H1 (cell line): ENCODE measurements around the gene SERPINF2. TPM values are rescaled to one million over a fixed set of nuclear protein-coding genes. Genes with fewer than 3 reads are reported as not detected.

Experiments
- CTCF ChIA-PET: fragments of 300-600 bp; sonication (Branson Sonifier 250); formaldehyde crosslinking; loops from one replicate; lab custom pipeline; 2021; ENCODE audit not compliant: partially characterized antibody; lab: Charles Lee
- POLR2A ChIA-PET: fragments of 300-600 bp; sonication (Branson Sonifier 250); formaldehyde crosslinking; loops from one replicate; lab custom pipeline; 2021; ENCODE audit warnings: inconsistent platforms; ENCODE audit not compliant: partially characterized antibody; lab: Charles Lee
- DNase-seq, 2 experiments: peaks; one replicate each; pipeline versions ENCODE4 v3.0.0 to v3.0.0-alpha.2; 2010 to 2022; ENCODE audit warnings: low spot score in 2 of 2, low read depth in 1 of 2, mixed read lengths in 1 of 2
- FAIRE-seq: peaks from 2 replicates; lab custom pipeline; 2011; peaks lifted over from hg19 to GRCh38; lab: Jason Lieb, UNC
- H2AFZ ChIP-seq: 2 replicates; pipeline ENCODE4 v1.8.1; 2012; ENCODE audit warnings: low read length, inconsistent platforms
- H2AK5ac ChIP-seq: 2 replicates; pipeline ENCODE4 v1.6.1; 2013; ENCODE audit warnings: low read depth, low read length
- H2BK120ac ChIP-seq: replicated peaks from 2 replicates; pipeline ENCODE3; 2013; ENCODE audit warnings: low read depth, low read length, inconsistent platforms
- H2BK12ac ChIP-seq: 2 replicates; pipeline ENCODE4 v1.6.1; 2013; ENCODE audit warnings: low read depth, low read length
- H2BK15ac ChIP-seq: 2 replicates; pipeline ENCODE4 v1.6.1; 2013; ENCODE audit warnings: low read length
- H2BK20ac ChIP-seq: 2 replicates; pipeline ENCODE4 v1.6.1; 2013; ENCODE audit warnings: low read length
- H2BK5ac ChIP-seq: 2 replicates; pipeline ENCODE4 v1.6.1; 2013; ENCODE audit warnings: low read depth, low read length
- H3K14ac ChIP-seq: 2 replicates; pipeline ENCODE4 v1.6.1; 2013; ENCODE audit warnings: inconsistent platforms; ENCODE audit not compliant: insufficient read length
- H3K18ac ChIP-seq: 2 replicates; pipeline ENCODE4 v1.6.1; 2013; ENCODE audit warnings: low read length; ENCODE audit errors: extremely low read depth
- H3K23ac ChIP-seq: 2 replicates; pipeline ENCODE4 v1.6.1; 2013; ENCODE audit warnings: inconsistent platforms; ENCODE audit not compliant: insufficient read length
- H3K23me2 ChIP-seq: 2 replicates; pipeline ENCODE4 v1.6.1; 2013; ENCODE audit warnings: low read depth, low read length
- H3K27ac ChIP-seq: 2 replicates; pipeline ENCODE4 v1.6.1; 2011; ENCODE audit warnings: low read depth, low read length, inconsistent platforms
- H3K27me3 ChIP-seq, 4 experiments: replicated peaks in 1 of 4; 1 replicate in 1 of 4; 2 replicates in 3 of 4; pipeline versions ENCODE4 v1.6.1 to v1.8.1; 2011 to 2013; ENCODE audit warnings: low read length in 3 of 4, mild to moderate bottlenecking in 3 of 4, inconsistent platforms in 2 of 4, mixed read lengths in 2 of 4, moderate library complexity in 1 of 4; ENCODE audit not compliant: control insufficient read depth in 3 of 4, insufficient read depth in 3 of 4; ENCODE audit errors: extremely low read depth in 1 of 4
- H3K36me3 ChIP-seq, 4 experiments: 2 replicates each; pipeline versions ENCODE4 v1.6.1 to v1.8.1; 2011 to 2013; ENCODE audit warnings: mild to moderate bottlenecking in 4 of 4, low read length in 3 of 4, moderate library complexity in 2 of 4, control low read depth in 1 of 4, inconsistent platforms in 1 of 4; ENCODE audit not compliant: insufficient read depth in 4 of 4, control insufficient read depth in 2 of 4
- H3K4ac ChIP-seq: replicated peaks from 2 replicates; pipeline ENCODE3; 2013; ENCODE audit warnings: low read length, low read depth, mixed read lengths, inconsistent platforms; ENCODE audit not compliant: insufficient read length
- H3K4me1 ChIP-seq, 4 experiments: replicated peaks in 1 of 4; 1 replicate in 1 of 4; 2 replicates in 3 of 4; pipeline versions ENCODE4 v1.6.1 to v1.8.1; 2011 to 2013; ENCODE audit warnings: low read length in 3 of 4, inconsistent platforms in 2 of 4, mixed read lengths in 1 of 4; ENCODE audit not compliant: insufficient read depth in 4 of 4, control insufficient read depth in 3 of 4
- H3K4me2 ChIP-seq, 2 experiments: 2 replicates each; pipeline versions ENCODE4 v1.6.1 to v1.8.1; 2011 to 2013; ENCODE audit warnings: low read depth in 2 of 2, low read length in 2 of 2, control low read depth in 1 of 2, inconsistent platforms in 1 of 2, mild to moderate bottlenecking in 1 of 2; ENCODE audit not compliant: insufficient read depth in 1 of 2
- H3K4me3 ChIP-seq, 4 experiments: fragments of 200-600, 300-600 bp in 1 of 4; sonication (generic), shearing (Covaris generic), sonication (Bioruptor Twin) in 1 of 4; 2 replicates each; pipeline versions ENCODE4 v1.5.1 to v1.8.1; 2011 to 2016; ENCODE audit warnings: low read length in 4 of 4, low read depth in 3 of 4, control low read depth in 2 of 4, inconsistent platforms in 2 of 4, mild to moderate bottlenecking in 2 of 4, mixed read lengths in 1 of 4, moderate library complexity in 1 of 4; ENCODE audit not compliant: insufficient read depth in 2 of 4; ENCODE audit errors: extremely low read depth in 1 of 4
- H3K56ac ChIP-seq: replicated peaks from 2 replicates; pipeline ENCODE3; 2013; ENCODE audit warnings: low read depth, mild to moderate bottlenecking, mixed read lengths, low read length, inconsistent platforms; ENCODE audit not compliant: insufficient read length
- H3K79me1 ChIP-seq: 2 replicates; pipeline ENCODE4 v1.6.1; 2013; ENCODE audit warnings: low read depth, low read length, control low read depth
- H3K79me2 ChIP-seq, 2 experiments: 2 replicates each; pipeline versions ENCODE4 v1.6.1 to v1.8.1; 2012 to 2013; ENCODE audit warnings: low read length in 2 of 2, mild to moderate bottlenecking in 2 of 2, inconsistent platforms in 1 of 2; ENCODE audit not compliant: insufficient read depth in 2 of 2, control insufficient read depth in 1 of 2
- H3K9ac ChIP-seq, 4 experiments: replicated peaks in 1 of 4; 1 replicate in 1 of 4; 2 replicates in 3 of 4; pipeline versions ENCODE4 v1.6.1 to v1.8.1; 2011 to 2013; ENCODE audit warnings: low read depth in 3 of 4, low read length in 3 of 4, control low read depth in 2 of 4, mild to moderate bottlenecking in 2 of 4, moderate library complexity in 2 of 4, inconsistent platforms in 1 of 4; ENCODE audit errors: extremely low read depth in 1 of 4
- H3K9me3 ChIP-seq, 2 experiments: 2 replicates each; pipeline versions ENCODE4 v1.6.1 to v1.8.1; 2012 to 2013; ENCODE audit warnings: mild to moderate bottlenecking in 2 of 2, moderate library complexity in 2 of 2, control low read depth in 1 of 2, inconsistent platforms in 1 of 2, low read depth in 1 of 2, low read length in 1 of 2, mixed read lengths in 1 of 2; ENCODE audit not compliant: insufficient read depth in 2 of 2
- H4K20me1 ChIP-seq, 2 experiments: replicated peaks in 1 of 2; 2 replicates each; pipeline versions ENCODE3 to v1.8.1; 2011 to 2013; ENCODE audit warnings: inconsistent platforms in 2 of 2, low read length in 2 of 2, mild to moderate bottlenecking in 1 of 2; ENCODE audit not compliant: insufficient read depth in 2 of 2, control insufficient read depth in 1 of 2
- H4K5ac ChIP-seq: 2 replicates; pipeline ENCODE4 v1.6.1; 2013; ENCODE audit warnings: low read length, low read depth, mixed read lengths, inconsistent platforms; ENCODE audit not compliant: insufficient read length
- H4K8ac ChIP-seq: 2 replicates; pipeline ENCODE4 v1.8.0; 2013; ENCODE audit warnings: mild to moderate bottlenecking, moderate library complexity, low read length, inconsistent platforms; ENCODE audit not compliant: insufficient read depth; ENCODE audit errors: extremely low read depth
- H4K91ac ChIP-seq: replicated peaks from 2 replicates; pipeline ENCODE3; 2013; ENCODE audit warnings: low read length, mixed read lengths, inconsistent platforms; ENCODE audit not compliant: insufficient read length
- BRCA1 ChIP-seq: IDR thresholded peaks from 2 replicates; pipeline ENCODE4 v1.6.1; 2012; ENCODE audit warnings: low read depth, low read length, improper control_type of control experiment
- CBX5 ChIP-seq: fragments of 300-800, 300-1000 bp; sonication (generic); IDR thresholded peaks from 2 replicates; pipeline ENCODE4 v1.7.1; 2016; ENCODE audit warnings: antibody characterized with exemption, low read length, low read depth
- CTBP2 ChIP-seq: IDR thresholded peaks from 2 replicates; pipeline ENCODE4 v1.7.0; 2011; ENCODE audit warnings: borderline replicate concordance, mild to moderate bottlenecking, moderate library complexity, mixed read lengths, low read length; ENCODE audit not compliant: insufficient read depth, insufficient read length
- GABPA ChIP-seq: IDR thresholded peaks from 2 replicates; pipeline ENCODE4 v1.6.1; 2011; ENCODE audit warnings: mild to moderate bottlenecking, low read length, moderate library complexity, borderline replicate concordance; ENCODE audit not compliant: insufficient read depth
- KDM1A ChIP-seq: fragments of 200-600, 300-600 bp; sonication (generic); IDR thresholded peaks from 2 replicates; pipeline ENCODE4 v1.7.1; 2016; ENCODE audit warnings: mild to moderate bottlenecking, low read length, borderline replicate concordance
- KDM4A ChIP-seq: IDR thresholded peaks from one replicate; pipeline ENCODE4 v1.7.1; 2012; ENCODE audit warnings: low read depth, mild to moderate bottlenecking, moderate library complexity, low read length, inconsistent platforms; ENCODE audit not compliant: severe bottlenecking
- KDM5A ChIP-seq: fragments of 200-600 bp; IDR thresholded peaks from 2 replicates; pipeline ENCODE4 v1.7.1; 2012; ENCODE audit warnings: mild to moderate bottlenecking, low read length, inconsistent platforms, mixed read lengths
- POLR2AphosphoS5 ChIP-seq: IDR thresholded peaks from 2 replicates; pipeline ENCODE4 v1.6.1; 2011; ENCODE audit warnings: low read depth, low read length
- RBBP5 ChIP-seq: IDR thresholded peaks from 2 replicates; pipeline ENCODE4 v1.7.1; 2012; ENCODE audit warnings: low read depth, mild to moderate bottlenecking, inconsistent platforms, low read length, moderate library complexity, borderline replicate concordance
- TAF7 ChIP-seq: optimal IDR thresholded peaks from 2 replicates; pipeline ENCODE3; 2011; ENCODE audit warnings: low read depth, mild to moderate bottlenecking, inconsistent platforms, low read length, moderate library complexity, borderline replicate concordance
- TBP ChIP-seq: IDR thresholded peaks from 2 replicates; pipeline ENCODE4 v1.6.1; 2011; ENCODE audit warnings: low read depth, low read length, improper control_type of control experiment
- USF2 ChIP-seq: IDR thresholded peaks from 2 replicates; pipeline ENCODE4 v1.6.1; 2011; ENCODE audit warnings: low read length, improper control_type of control experiment
- WGBS, 2 experiments: shearing (Covaris generic) in 1 of 2; methylation state at CpG; one replicate each; pipeline versions ENCODE4 v1.1.6 to v1.1.7; 2013 to 2015; ENCODE audit warnings: low lambda C conversion rate in 2 of 2, mixed read lengths in 2 of 2, inconsistent platforms in 1 of 2, low coverage in 1 of 2, missing lambda C conversion rate in 1 of 2; ENCODE audit not compliant: insufficient replicate concordance in 2 of 2, insufficient coverage in 1 of 2, insufficient read length in 1 of 2; ENCODE audit errors: extremely low coverage in 1 of 2, missing lambda C conversion rate in 1 of 2; 5-methylcytosine and 5-hydroxymethylcytosine counted together
- polyA plus RNA-seq, 7 experiments: library from polyadenylated mRNA; depleted of rRNA in 3 of 7; stranded (reverse) in 5 of 7; unstranded in 2 of 7; fragments of >200 nt in 5 of 7; fragments of 200-250 nt in 2 of 7; gene quantifications; 1 replicate in 5 of 7; 2 replicates in 1 of 7; 4 replicates in 1 of 7; pipeline versions ENCODE4 v1.2.1 to v1.2.3, GENCODE V29; 2011 to 2013; ENCODE audit warnings: missing spikeins in 2 of 7, mixed read lengths in 2 of 7
- total RNA-seq: library from RNA; stranded (reverse); fragmentation: NEBNext Ultra II Directional; extraction: Animal tissue kit (Norgen Biotek cat#: 25700); gene quantifications from 2 replicates; pipeline ENCODE4 v1.2.1, GENCODE V29; 2021

The SERPINF2 gene
- total and polyA plus RNA-seq, 2 of the 8 experiments (the other 6 are each of a cell fraction or from before 2014, with no cell fraction given): 1.8 to 3.2 TPM

DNA sequence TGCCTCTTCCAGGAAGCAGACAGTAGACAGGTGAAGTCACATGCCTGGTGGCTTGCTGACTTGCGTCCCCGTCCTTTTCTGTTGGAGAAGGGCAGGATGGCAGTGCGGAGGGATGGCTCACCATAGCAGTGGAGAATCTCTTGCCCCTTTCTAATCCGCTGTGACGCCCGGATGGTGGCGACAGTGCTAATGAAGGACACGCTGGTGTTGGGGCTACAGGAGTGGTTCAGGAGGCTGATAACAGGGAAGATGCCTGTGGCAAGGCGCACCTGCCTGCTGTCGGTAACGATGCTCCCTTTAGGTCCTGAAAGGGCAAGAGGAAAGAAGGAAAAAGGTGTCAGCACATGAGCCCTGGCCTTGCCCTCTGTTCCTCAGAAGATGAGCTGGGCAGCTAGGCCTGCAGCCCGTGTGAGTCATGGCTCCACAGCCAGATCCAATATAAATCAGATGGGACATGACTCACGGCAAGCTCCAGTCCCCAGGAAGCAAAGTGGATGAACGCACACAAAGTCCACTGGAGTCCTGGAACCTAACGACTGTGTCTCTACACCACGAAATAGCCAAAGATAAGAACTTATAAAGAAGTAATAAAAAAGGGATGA lies 44.7 kb downstream of the SERPINF2 start:
- H3K4me1 ChIP-seq: no peaks in the 10 kb centered on the region
- H2BK15ac ChIP-seq: no peak overlapping the region
- no peak overlapping the region for H4K5ac ChIP-seq
- no peak overlapping the region for H2BK12ac ChIP-seq
- peaks cover 2 to 3% of the 10 kb centered on the region in 2 experiments for H4K20me1 ChIP-seq
- H3K27me3 ChIP-seq: no peaks in the 10 kb centered on the region
- no peak overlapping the region for H3K4me2 ChIP-seq
- no peak overlapping the region for H3K56ac ChIP-seq
- ChIA-PET POLR2A (interaction anchor here (1.2 to 1.7 kb wide), 2 partner anchors 10 to 15 kb away, joined by 3 to 4 read pairs; no protein-coding TSS in a partner anchor), CTCF (interaction anchor here (1.6 kb wide), 1 partner anchor 66 kb away, joined by 7 read pairs; no protein-coding TSS in a partner anchor)
- H3K36me3 ChIP-seq: peaks cover 6 to 31% (median 13%) of the 10 kb centered on the region in 4 experiments; a peak in 7 of 8 replicates
- H3K18ac ChIP-seq: no peak overlapping the region
- H2BK5ac ChIP-seq: no peak overlapping the region
- no peaks in the 10 kb centered on the region for H3K9me3 ChIP-seq
- DNase-seq (no peak), FAIRE-seq (no peak)
- no peak overlapping the region for H3K14ac ChIP-seq
- H3K23ac ChIP-seq: no peak overlapping the region
- H3K79me1 ChIP-seq: no peaks in the 10 kb centered on the region
- no peak overlapping the region for H2BK20ac ChIP-seq
- H3K27ac ChIP-seq: no peak overlapping the region
- H3K4ac ChIP-seq: no peak overlapping the region
- no peak overlapping the region for H3K4me3 ChIP-seq
- H3K9ac ChIP-seq: no peak overlapping the region
- H3K23me2 ChIP-seq: no peaks in the 10 kb centered on the region
- H3K79me2 ChIP-seq: no peaks in the 10 kb centered on the region
- no peak overlapping the region for H2BK120ac ChIP-seq
- 90% methylated on average over 16 of the region's 16 CpGs; no CpG with 5 or more reads in 1 of the 2 experiments for WGBS, 2 experiments
- H2AK5ac ChIP-seq: no peak overlapping the region
- no peak overlapping the region; the same call in 1 of the 2 replicates for H4K8ac ChIP-seq
- H2AFZ ChIP-seq: no peak overlapping the region
- H4K91ac ChIP-seq: no peak overlapping the region
- TF ChIP-seq KDM4A (no peak), TAF7 (no peak), CBX5 (no peak), POLR2AphosphoS5 (no peak), RBBP5 (no peak), TBP (no peak), CTBP2 (no peak), GABPA (no peak), KDM5A (no peak), BRCA1 (no peak), USF2 (no peak), KDM1A (no peak)
